Measurements from ENCODE around the gene EXO1. TPM values are rescaled to one million over a fixed set of nuclear protein-coding genes. Genes with fewer than 3 reads are reported as not detected.

Gene EXO1
- total RNA-seq, 1 experiment from 2014 or later, result 18.5 TPM

DNA sequence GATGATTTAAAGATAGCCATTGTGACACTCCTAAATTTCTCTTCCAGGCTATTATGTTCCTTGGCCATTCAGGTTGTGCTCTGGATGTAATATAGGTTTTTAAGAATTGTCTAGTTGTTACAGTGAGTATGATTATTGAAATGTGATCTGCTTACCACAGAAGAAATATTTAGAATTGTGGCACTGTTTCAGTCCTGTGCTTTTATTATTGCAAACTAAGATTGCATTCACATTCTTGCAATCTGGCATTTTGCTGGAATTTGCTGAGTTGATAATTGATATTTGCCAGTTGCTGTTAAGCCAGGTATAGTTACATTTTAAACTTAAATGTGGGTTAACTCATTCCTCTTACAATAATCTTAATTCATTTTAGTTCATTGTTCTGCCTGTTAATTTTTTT lies 22.3 kb downstream of the EXO1 start:
- Histone ChIP-seq H3K4me1 (no peaks in the 10 kb centered on the region), H3K36me3 (ENCODE audit: control insufficient read depth, insufficient read depth, low read length) (no peaks in the 10 kb centered on the region), H3K27me3 (replicated peaks; ENCODE audit: control insufficient read depth, insufficient read depth, low read length) (no peaks in the 10 kb centered on the region), H3K4me3 (ENCODE audit: low read depth, low read length) (no peak overlapping the region), H3K9me3 (no peaks in the 10 kb centered on the region)
- Mint-ChIP-seq H3K9me3 (ENCODE audit: unreplicated experiment) (no peaks in the 10 kb centered on the region), H3K27ac (ENCODE audit: unreplicated experiment) (no peak overlapping the region), H3K27me3 (ENCODE audit: insufficient read depth, unreplicated experiment) (no peaks in the 10 kb centered on the region), H3K36me3 (ENCODE audit: insufficient read depth, unreplicated experiment) (peaks cover 46% of the 10 kb centered on the region), H3K4me3 (ENCODE audit: unreplicated experiment) (no peak overlapping the region), H3K4me1 (ENCODE audit: low read depth, unreplicated experiment) (no peaks in the 10 kb centered on the region)
- CTCF ChIA-PET, result no interaction called here
- no peak for DNase-seq
- BruUV-seq (replicated peaks), result no TSS peak
- TF ChIP-seq, protein P1, sequence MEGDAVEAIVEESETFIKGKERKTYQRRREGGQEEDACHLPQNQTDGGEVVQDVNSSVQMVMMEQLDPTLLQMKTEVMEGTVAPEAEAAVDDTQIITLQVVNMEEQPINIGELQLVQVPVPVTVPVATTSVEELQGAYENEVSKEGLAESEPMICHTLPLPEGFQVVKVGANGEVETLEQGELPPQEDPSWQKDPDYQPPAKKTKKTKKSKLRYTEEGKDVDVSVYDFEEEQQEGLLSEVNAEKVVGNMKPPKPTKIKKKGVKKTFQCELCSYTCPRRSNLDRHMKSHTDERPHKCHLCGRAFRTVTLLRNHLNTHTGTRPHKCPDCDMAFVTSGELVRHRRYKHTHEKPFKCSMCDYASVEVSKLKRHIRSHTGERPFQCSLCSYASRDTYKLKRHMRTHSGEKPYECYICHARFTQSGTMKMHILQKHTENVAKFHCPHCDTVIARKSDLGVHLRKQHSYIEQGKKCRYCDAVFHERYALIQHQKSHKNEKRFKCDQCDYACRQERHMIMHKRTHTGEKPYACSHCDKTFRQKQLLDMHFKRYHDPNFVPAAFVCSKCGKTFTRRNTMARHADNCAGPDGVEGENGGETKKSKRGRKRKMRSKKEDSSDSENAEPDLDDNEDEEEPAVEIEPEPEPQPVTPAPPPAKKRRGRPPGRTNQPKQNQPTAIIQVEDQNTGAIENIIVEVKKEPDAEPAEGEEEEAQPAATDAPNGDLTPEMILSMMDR (IDR thresholded peaks at IDR 0.05; ENCODE audit: insufficient read depth in 1 of 2, low read depth in 1 of 2, low read length in 1 of 2, severe bottlenecking in 1 of 2, unreplicated experiment in 1 of 2), result no peak
- intact Hi-C loops (cut with micrococcal nuclease; ENCODE audit: unreplicated experiment), result no loop called here
- POLR2A ChIA-PET, result no interaction called here

DNA sequence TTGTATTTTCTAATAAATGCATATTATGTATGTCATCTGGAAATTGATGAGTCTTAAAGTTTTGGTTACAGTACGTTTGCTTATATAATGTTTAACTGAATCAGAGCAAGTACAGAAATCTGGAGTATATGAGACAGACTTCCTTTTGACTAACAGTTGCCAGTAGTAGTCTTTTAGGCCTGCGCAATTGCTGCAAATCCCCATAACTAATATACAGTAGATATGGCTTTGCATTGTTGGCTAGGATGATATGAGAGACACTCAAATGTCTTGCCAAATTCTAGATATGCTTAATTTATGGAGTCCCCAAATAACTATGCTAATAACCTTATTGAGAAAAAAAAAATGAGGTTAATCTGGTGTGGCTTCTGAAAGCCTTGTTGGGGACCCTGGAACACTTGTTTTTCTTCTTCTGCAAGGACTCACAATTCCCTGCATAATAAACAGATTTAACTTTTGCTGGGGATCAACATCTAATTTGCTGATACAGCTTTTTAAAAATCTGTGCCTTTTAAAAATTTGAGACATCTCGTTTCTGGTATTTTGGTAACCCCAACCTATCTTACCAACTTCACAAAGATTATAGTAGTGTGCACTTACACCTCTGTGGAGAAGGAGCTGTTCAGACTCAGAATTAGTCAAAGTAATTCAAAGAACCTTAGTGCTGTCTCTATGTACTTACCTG lies 22.9 kb downstream of the EXO1 start:
- Mint-ChIP-seq H3K27ac (ENCODE audit: unreplicated experiment) (no peak overlapping the region), H3K4me3 (ENCODE audit: unreplicated experiment) (no peak overlapping the region), H3K27me3 (ENCODE audit: insufficient read depth, unreplicated experiment) (no peaks in the 10 kb centered on the region), H3K9me3 (ENCODE audit: unreplicated experiment) (no peaks in the 10 kb centered on the region), H3K36me3 (ENCODE audit: insufficient read depth, unreplicated experiment) (peaks cover 44% of the 10 kb centered on the region), H3K4me1 (ENCODE audit: low read depth, unreplicated experiment) (no peaks in the 10 kb centered on the region)
- ChIA-PET POLR2A (interaction anchor here (0.6 kb wide), 1 partner anchor 230 kb away, joined by 10 read pairs; no protein-coding TSS in a partner anchor), CTCF (no interaction called here)
- no peaks in the 10 kb centered on the region for H3K36me3 ChIP-seq (ENCODE audit: control insufficient read depth, insufficient read depth, low read length)
- no peaks in the 10 kb centered on the region for H3K9me3 ChIP-seq
- TF ChIP-seq, protein P1 (IDR thresholded peaks at IDR 0.05; ENCODE audit: insufficient read depth in 1 of 2, low read depth in 1 of 2, low read length in 1 of 2, severe bottlenecking in 1 of 2, unreplicated experiment in 1 of 2), result no peak
- BruUV-seq (replicated peaks), result no TSS peak
- no peak for DNase-seq
- H3K4me1 ChIP-seq, result no peaks in the 10 kb centered on the region
- no peaks in the 10 kb centered on the region for H3K27me3 ChIP-seq (replicated peaks; ENCODE audit: control insufficient read depth, insufficient read depth, low read length)
- intact Hi-C loops (cut with micrococcal nuclease; ENCODE audit: unreplicated experiment), result no loop called here
- no peak overlapping the region for H3K4me3 ChIP-seq (ENCODE audit: low read depth, low read length)

DNA sequence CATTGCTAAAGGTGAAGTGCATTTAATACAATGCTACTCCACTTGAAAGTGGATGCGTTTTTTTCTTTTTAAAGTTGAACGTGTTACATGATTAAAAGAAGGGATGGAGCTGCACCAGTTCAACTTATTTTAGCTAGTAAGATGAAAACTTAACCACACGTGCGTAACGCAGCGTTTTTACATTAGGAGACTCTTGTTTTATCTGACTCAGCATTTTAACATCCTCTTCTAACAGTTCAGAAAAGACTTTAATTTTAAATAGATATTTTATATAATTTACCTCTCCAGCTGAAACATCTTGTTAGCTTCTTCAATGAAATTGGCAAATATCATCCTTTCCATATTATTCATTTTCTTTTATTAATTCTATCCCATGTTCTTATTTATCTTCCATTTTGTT lies 33.4 kb downstream of the EXO1 start:
- TF ChIP-seq, protein P1 (IDR thresholded peaks at IDR 0.05; ENCODE audit: insufficient read depth in 1 of 2, low read depth in 1 of 2, low read length in 1 of 2, severe bottlenecking in 1 of 2, unreplicated experiment in 1 of 2), result no peak
- no peak overlapping the region for H3K4me3 Mint-ChIP-seq (ENCODE audit: unreplicated experiment)
- H3K4me1 Mint-ChIP-seq (ENCODE audit: low read depth, unreplicated experiment), result no peaks in the 10 kb centered on the region
- Histone ChIP-seq H3K4me1 (no peaks in the 10 kb centered on the region), H3K36me3 (ENCODE audit: control insufficient read depth, insufficient read depth, low read length) (no peaks in the 10 kb centered on the region), H3K4me3 (ENCODE audit: low read depth, low read length) (no peak overlapping the region), H3K9me3 (no peaks in the 10 kb centered on the region), H3K27me3 (replicated peaks; ENCODE audit: control insufficient read depth, insufficient read depth, low read length) (no peaks in the 10 kb centered on the region)
- CTCF ChIA-PET, result no interaction called here
- no peak for DNase-seq
- no TSS peak for BruUV-seq (replicated peaks)
- intact Hi-C loops (cut with micrococcal nuclease; ENCODE audit: unreplicated experiment), result no loop called here
- POLR2A ChIA-PET, result no interaction called here
- H3K27me3 Mint-ChIP-seq (ENCODE audit: insufficient read depth, unreplicated experiment), result no peaks in the 10 kb centered on the region
- H3K36me3 Mint-ChIP-seq (ENCODE audit: insufficient read depth, unreplicated experiment), result peaks cover 39% of the 10 kb centered on the region
- no peaks in the 10 kb centered on the region for H3K9me3 Mint-ChIP-seq (ENCODE audit: unreplicated experiment)
- H3K27ac Mint-ChIP-seq (ENCODE audit: unreplicated experiment), result no peak overlapping the region
